Karpas-422 (cell line): ENCODE results near the gene ITPR1. TPM values are rescaled to one million over a fixed set of nuclear protein-coding genes. Genes with fewer than 3 reads are reported as not detected.

Experiments
- DNase-seq: peaks from one replicate; pipeline ENCODE4 v3.0.0-alpha.2; 2015
- H2AFZ ChIP-seq: fragments of 200-600 bp; sonication (generic); 2 replicates; pipeline ENCODE4 v1.6.1; 2014; ENCODE audit warnings: antibody characterized with exemption, low read length, mixed read lengths
- H3K27ac ChIP-seq: fragments of 200-600 bp; sonication (generic); 2 replicates; pipeline ENCODE4 v1.5.1; 2014; ENCODE audit warnings: mild to moderate bottlenecking, low read length, moderate library complexity
- H3K27me3 ChIP-seq: fragments of 200-600 bp; sonication (generic); 2 replicates; pipeline ENCODE4 v1.6.1; 2014; ENCODE audit warnings: low read length, mixed read lengths
- H3K36me3 ChIP-seq: fragments of 200-600 bp; sonication (generic); 2 replicates; pipeline ENCODE4 v1.6.1; 2014; ENCODE audit warnings: low read length, mixed read lengths; ENCODE audit not compliant: insufficient read depth
- H3K4me1 ChIP-seq: fragments of 200-600 bp; sonication (generic); 2 replicates; pipeline ENCODE4 v1.6.1; 2014; ENCODE audit warnings: mild to moderate bottlenecking, low read length, mixed read lengths
- H3K4me2 ChIP-seq: fragments of 200-600 bp; sonication (generic); 2 replicates; pipeline ENCODE4 v1.6.1; 2014; ENCODE audit warnings: low read length, low read depth, mild to moderate bottlenecking; ENCODE audit not compliant: poor library complexity, severe bottlenecking
- H3K4me3 ChIP-seq: fragments of 200-600 bp; sonication (generic); 2 replicates; pipeline ENCODE4 v1.5.1; 2014; ENCODE audit warnings: mild to moderate bottlenecking, antibody characterized with exemption, low read length, mixed read lengths
- H3K79me2 ChIP-seq: fragments of 200-600 bp; sonication (generic); 2 replicates; pipeline ENCODE4 v1.6.1; 2014; ENCODE audit warnings: mild to moderate bottlenecking, low read length, mixed read lengths
- H3K9ac ChIP-seq: fragments of 200-600 bp; sonication (generic); 2 replicates; pipeline ENCODE4 v1.6.0; 2014; ENCODE audit warnings: low read length
- H3K9me2 ChIP-seq: fragments of 200-600 bp; sonication (generic), shearing (Covaris generic); replicated peaks from 2 replicates; pipeline ENCODE4 v1.6.0; 2014; ENCODE audit warnings: mild to moderate bottlenecking, low read length, moderate library complexity; ENCODE audit not compliant: insufficient read depth
- H3K9me3 ChIP-seq: fragments of 300-700, 200-600 bp; sonication (generic); 2 replicates; pipeline ENCODE4 v1.6.1; 2014; ENCODE audit warnings: low read length, mixed read lengths
- H4K20me1 ChIP-seq: fragments of 200-600 bp; sonication (generic); 2 replicates; pipeline ENCODE4 v1.6.1; 2014; ENCODE audit warnings: mild to moderate bottlenecking, antibody characterized with exemption, low read length, low read depth; ENCODE audit not compliant: insufficient read depth
- total RNA-seq: library from RNA; depleted of rRNA; stranded (reverse); fragments of >200 nt; shearing (Covaris generic); gene quantifications from 2 replicates; pipeline ENCODE4 v1.2.3, GENCODE V29; 2014; ENCODE audit warnings: low replicate concordance

ITPR1 gene
- total RNA-seq, 1 experiment from 2014 or later, result 18.2 TPM

- Histone ChIP-seq H3K9me2 (no peaks in the 10 kb centered on the region), H4K20me1 (no peaks in the 10 kb centered on the region), H3K4me1 (0 out of 2 replicates have a peak, but pooled peaks cover 3% of the 10 kb centered on the region), H3K27me3 (no peaks in the 10 kb centered on the region), H3K36me3 (no peaks in the 10 kb centered on the region), H3K27ac (no peak overlapping the region), H3K4me2 (no peak overlapping the region), H3K9ac (no peak overlapping the region), H3K79me2 (no peaks in the 10 kb centered on the region), H2AFZ (no peak overlapping the region), H3K9me3 (no peaks in the 10 kb centered on the region), H3K4me3 (no peak overlapping the region)
- DNase-seq, result no peak
Observed at GRCh38 chr3:4820296-4821121, 327.4 kb downstream of the ITPR1 start.

GRCh38 chr3:4821338-4821737 lies 328.2 kb downstream of the ITPR1 start:
- 0 out of 2 replicates have a peak, but pooled peaks cover 3% of the 10 kb centered on the region for H3K4me1 ChIP-seq
- DNase-seq, result no peak

GRCh38 chr3:4821975-4822374 lies 328.8 kb downstream of the ITPR1 start:
- Histone ChIP-seq H3K27me3 (no peaks in the 10 kb centered on the region), H4K20me1 (0 out of 2 replicates have a peak, but pooled peaks cover 1% of the 10 kb centered on the region), H3K9me3 (no peaks in the 10 kb centered on the region), H3K4me3 (no peak overlapping the region), H3K9ac (no peak overlapping the region), H2AFZ (no peak overlapping the region), H3K4me2 (no peak overlapping the region), H3K79me2 (no peaks in the 10 kb centered on the region), H3K9me2 (no peaks in the 10 kb centered on the region), H3K4me1 (peaks cover 3% of the 10 kb centered on the region; the same call in 1 of the 2 replicates), H3K36me3 (no peaks in the 10 kb centered on the region), H3K27ac (no peak overlapping the region)
- DNase-seq, result no peak

More at GRCh38 chr3:4821338-4821737, 328.2 kb downstream of the ITPR1 start:
- H2AFZ ChIP-seq, result no peak overlapping the region
- H3K36me3 ChIP-seq, result no peaks in the 10 kb centered on the region
- no peak overlapping the region for H3K27ac ChIP-seq
- no peak overlapping the region for H3K4me2 ChIP-seq
- no peak overlapping the region for H3K4me3 ChIP-seq
- H3K9ac ChIP-seq, result no peak overlapping the region
- no peaks in the 10 kb centered on the region for H3K27me3 ChIP-seq
- no peaks in the 10 kb centered on the region for H3K79me2 ChIP-seq
- H4K20me1 ChIP-seq, result no peaks in the 10 kb centered on the region
- no peaks in the 10 kb centered on the region for H3K9me3 ChIP-seq
- H3K9me2 ChIP-seq, result no peaks in the 10 kb centered on the region

GRCh38 chr3:4822568-4822967 lies 329.4 kb downstream of the ITPR1 start:
- Histone ChIP-seq H3K79me2 (no peaks in the 10 kb centered on the region), H3K36me3 (no peaks in the 10 kb centered on the region), H3K27me3 (no peaks in the 10 kb centered on the region), H4K20me1 (0 out of 2 replicates have a peak, but pooled peaks cover 4% of the 10 kb centered on the region), H3K27ac (no peak overlapping the region), H2AFZ (no peak overlapping the region), H3K9me2 (no peaks in the 10 kb centered on the region), H3K4me2 (no peak overlapping the region), H3K9ac (no peak overlapping the region), H3K4me3 (no peak overlapping the region), H3K4me1 (peaks cover 3% of the 10 kb centered on the region; the same call in 1 of the 2 replicates), H3K9me3 (no peaks in the 10 kb centered on the region)
- DNase-seq, result no peak

- DNase-seq, result no peak
- H3K36me3 ChIP-seq, result no peaks in the 10 kb centered on the region
- H3K79me2 ChIP-seq, result no peaks in the 10 kb centered on the region
- H3K4me2 ChIP-seq, result no peak overlapping the region
- H3K9me2 ChIP-seq, result no peaks in the 10 kb centered on the region
- H2AFZ ChIP-seq, result no peak overlapping the region
- no peak overlapping the region for H3K4me3 ChIP-seq
- H3K9me3 ChIP-seq, result no peaks in the 10 kb centered on the region
- H4K20me1 ChIP-seq, result peaks cover 4% of the 10 kb centered on the region; the same call in 1 of the 2 replicates
- peaks cover 3% of the 10 kb centered on the region; the same call in 1 of the 2 replicates for H3K4me1 ChIP-seq
- no peaks in the 10 kb centered on the region for H3K27me3 ChIP-seq
- H3K27ac ChIP-seq, result no peak overlapping the region
- no peak overlapping the region for H3K9ac ChIP-seq
Observed at GRCh38 chr3:4823385-4823784, 330.2 kb downstream of the ITPR1 start.

GRCh38 chr3:4823986-4824925 lies 331.1 kb downstream of the ITPR1 start:
- H2AFZ ChIP-seq, result no peak overlapping the region
- no peaks in the 10 kb centered on the region for H3K9me2 ChIP-seq
- no peak overlapping the region for H3K4me2 ChIP-seq
- DNase-seq, result no peak
- H3K4me3 ChIP-seq, result no peak overlapping the region
- no peak overlapping the region for H3K9ac ChIP-seq
- H3K27me3 ChIP-seq, result no peaks in the 10 kb centered on the region
- H3K79me2 ChIP-seq, result no peaks in the 10 kb centered on the region
- H3K4me1 ChIP-seq, result peaks cover 3% of the 10 kb centered on the region; the same call in 1 of the 2 replicates
- peaks cover 4% of the 10 kb centered on the region; the same call in 1 of the 2 replicates for H4K20me1 ChIP-seq
- H3K36me3 ChIP-seq, result no peaks in the 10 kb centered on the region
- no peaks in the 10 kb centered on the region for H3K9me3 ChIP-seq
- no peak overlapping the region for H3K27ac ChIP-seq

- Histone ChIP-seq H3K9ac (no peak overlapping the region), H3K9me2 (no peaks in the 10 kb centered on the region), H3K36me3 (no peaks in the 10 kb centered on the region), H2AFZ (no peak overlapping the region), H3K79me2 (no peaks in the 10 kb centered on the region), H3K4me2 (no peak overlapping the region), H3K27me3 (no peaks in the 10 kb centered on the region), H3K9me3 (no peaks in the 10 kb centered on the region), H3K27ac (no peak overlapping the region), H4K20me1 (peaks cover 4% of the 10 kb centered on the region; the same call in 1 of the 2 replicates), H3K4me3 (no peak overlapping the region), H3K4me1 (peaks cover 3% of the 10 kb centered on the region; the same call in 1 of the 2 replicates)
- no peak for DNase-seq
Observed at GRCh38 chr3:4824926-4825325, 331.8 kb downstream of the ITPR1 start.
